Gastroesophageal sphincter (tissue), 4 donors: ENCODE measurements around the gene ROBO3. TPM values are rescaled to one million over a fixed set of nuclear protein-coding genes. Genes with fewer than 3 reads are reported as not detected.

Experiments
- ATAC-seq: fragments of 150-250 bp; one replicate; pipeline ENCODE4 v1.9.1; 2016; ENCODE audit warnings: mild to moderate bottlenecking, moderate library complexity
- H3K27ac ChIP-seq, 4 donors: fragments of 200-600 bp; sonication (generic) in 3 of 4; 1 replicate in 3 of 4; 2 replicates in 1 of 4; pipeline ENCODE4 v1.5.1; 2016 to 2019
- H3K27me3 ChIP-seq: fragments of 200-600 bp; sonication (generic); one replicate; pipeline ENCODE4 v1.5.1; 2019
- H3K36me3 ChIP-seq, 2 donors: fragments of 200-600 bp; sonication (generic); one replicate each; pipeline ENCODE4 v1.5.1; 2019; ENCODE audit warnings: control low read depth in 1 of 2
- H3K4me1 ChIP-seq, 3 donors: fragments of 200-600 bp; sonication (generic); 1 replicate in 2 of 3; 2 replicates in 1 of 3; pipeline ENCODE4 v1.5.1; 2016 to 2019; ENCODE audit warnings: control low read depth in 2 of 3
- H3K4me3 ChIP-seq, 2 donors: fragments of 200-600 bp; sonication (generic); one replicate each; pipeline ENCODE4 v1.5.1; 2019; ENCODE audit warnings: mild to moderate bottlenecking in 1 of 2, moderate library complexity in 1 of 2
- H3K9me3 ChIP-seq, 3 donors: fragments of 200-600 bp; sonication (generic); one replicate each; pipeline ENCODE4 v1.5.1; 2017 to 2019; ENCODE audit warnings: control low read depth in 2 of 3
- CTCF ChIP-seq, 4 experiments: fragments of 200-600 bp in 2 of 4; fragments of 450-650 bp in 2 of 4; sonication (generic) in 1 of 4; IDR thresholded peaks; one replicate each; pipeline ENCODE4 v1.5.1; 2017 to 2019; ENCODE audit warnings: antibody characterized with exemption in 4 of 4, mild to moderate bottlenecking in 2 of 4, moderate library complexity in 2 of 4
- EP300 ChIP-seq: sonication (generic); formaldehyde crosslinking; IDR thresholded peaks from one replicate; pipeline ENCODE4 v1.6.1; 2017; ENCODE audit warnings: antibody characterized with exemption, mild to moderate bottlenecking
- POLR2A ChIP-seq, 2 donors: fragments of 450-650 bp; IDR thresholded peaks; one replicate each; pipeline ENCODE4 v1.6.1; 2017; ENCODE audit warnings: antibody characterized with exemption in 2 of 2, mild to moderate bottlenecking in 2 of 2, moderate library complexity in 1 of 2
- POLR2AphosphoS5 ChIP-seq: sonication (generic); formaldehyde crosslinking; IDR thresholded peaks from one replicate; pipeline ENCODE4 v1.6.1; 2017; ENCODE audit warnings: antibody characterized with exemption
- WGBS, 2 donors: methylation state at CpG; one replicate each; pipeline ENCODE4 v1.1.5; 2018; ENCODE audit warnings: low coverage in 1 of 2; 5-methylcytosine and 5-hydroxymethylcytosine counted together
- total RNA-seq, 4 donors: library from RNA; depleted of rRNA; stranded (reverse); fragments of >200 nt; gene quantifications; one replicate each; pipeline ENCODE4 v1.1.0, GENCODE V29; 2016

The ROBO3 gene
- total RNA-seq, 4 donors from 2014 or later: 3.6 to 10.8 (median 9.2) TPM

- H3K27me3 ChIP-seq: peaks cover under 1% of the 10 kb centered on the region
- TF ChIP-seq CTCF (IDR thresholded peaks at IDR 0.05): no peak
- no peak for TF ChIP-seq POLR2AphosphoS5
- no peak for TF ChIP-seq POLR2A (IDR thresholded peaks at IDR 0.05)
- TF ChIP-seq EP300: no peak
- no peak overlapping the region for H3K27ac ChIP-seq
- no peak overlapping the region for H3K4me3 ChIP-seq
- H3K4me1 ChIP-seq: no peaks in the 10 kb centered on the region
- H3K36me3 ChIP-seq: no peaks in the 10 kb centered on the region
- 18 to 30% methylated on average over 2 to 4 of the region's 4 CpGs for WGBS, 2 donors
- ATAC-seq: no peak
- H3K9me3 ChIP-seq: no peaks in the 10 kb centered on the region
Measured at GRCh38 chr11:124928942-124929665, 63.9 kb downstream of the ROBO3 start.

GRCh38 chr11:124930799-124931198, 65.6 kb downstream of the ROBO3 start:
- Histone ChIP-seq H3K36me3 (no peaks in the 10 kb centered on the region), H3K27ac (no peak overlapping the region), H3K9me3 (no peaks in the 10 kb centered on the region), H3K4me1 (no peaks in the 10 kb centered on the region), H3K27me3 (peaks cover 18% of the 10 kb centered on the region), H3K4me3 (no peak overlapping the region)
- WGBS, 2 donors: 58 to 78% methylated on average over 3 of the region's 3 CpGs
- TF ChIP-seq CTCF (IDR thresholded peaks at IDR 0.05) (no peak), POLR2AphosphoS5 (no peak), EP300 (no peak), POLR2A (IDR thresholded peaks at IDR 0.05) (no peak)
- ATAC-seq: no peak

Other genes with a start within 250 kb of the ROBO3 start
- 10 to 100 TPM; 35.2 to 54.2 (median 42.4) TPM for gene TBRG1, start 242.6 kb upstream of the ROBO3 start, total RNA-seq
- gene SIAE, start 191.7 kb upstream of the ROBO3 start, total RNA-seq: 1 to 10 TPM; 2.7 to 7.5 (median 4.0) TPM
- gene SPA17, start 191.5 kb upstream of the ROBO3 start, total RNA-seq: 10 to 100 TPM in 1 of 4 donors, 1 to 10 TPM in 3; 4.6 to 15.3 (median 7.4) TPM
- gene NRGN, start 125.5 kb upstream of the ROBO3 start, total RNA-seq: 1 to 10 TPM in 3 of 4 donors, under 1 TPM in 1; 0.66 to 2.4 (median 1.8) TPM
- 1 to 10 TPM in 2 of 4 donors, under 1 TPM in 1, not detected in 1; 0.58 to 3.2 (median 1.2) TPM for gene VSIG2, start 113.2 kb upstream of the ROBO3 start, total RNA-seq
- 10 to 100 TPM in 3 of 4 donors, 1 to 10 TPM in 1; 9.8 to 38.4 (median 22.4) TPM for gene ESAM, start 103.1 kb upstream of the ROBO3 start, total RNA-seq
- gene MSANTD2, start 65.0 kb upstream of the ROBO3 start, total RNA-seq: 10 to 100 TPM in 3 of 4 donors, 1 to 10 TPM in 1; 7.0 to 34.9 (median 13.0) TPM
- 10 to 100 TPM; 13.9 to 33.6 (median 23.4) TPM for gene ROBO4, start 32.4 kb downstream of the ROBO3 start, total RNA-seq
- under 1 TPM in 1 of 4 donors, not detected in 3; 0.67 TPM for gene HEPN1, start 53.8 kb downstream of the ROBO3 start, total RNA-seq
- 1 to 10 TPM in 1 of 4 donors, under 1 TPM in 2, not detected in 1; 0.31 to 2.1 (median 0.81) TPM for gene HEPACAM, start 70.6 kb downstream of the ROBO3 start, total RNA-seq
- 1 to 10 TPM in 3 of 4 donors, under 1 TPM in 1; 0.69 to 1.7 (median 1.3) TPM for gene CCDC15, start 88.8 kb downstream of the ROBO3 start, total RNA-seq
- 1 to 10 TPM; 3.4 to 8.6 (median 6.6) TPM for gene SLC37A2, start 197.9 kb downstream of the ROBO3 start, total RNA-seq
- gene TMEM218, start 246.2 kb downstream of the ROBO3 start, total RNA-seq: 10 to 100 TPM; 14.7 to 20.0 (median 17.3) TPM